PC-9 (cell line): ENCODE data around the gene WASF1.

Experiments used
- CTCF ChIP-seq: fragments of 200-600 bp; sonication (generic); conservative IDR thresholded peaks from 2 replicates; pipeline ENCODE4 v1.6.1; 2017; ENCODE audit warnings: mixed run types, antibody characterized with exemption, mild to moderate bottlenecking, moderate library complexity
- EZH2 ChIP-seq: fragments of 200-600 bp; sonication (generic); IDR thresholded peaks from 2 replicates; pipeline ENCODE4 v1.8.0; 2017; ENCODE audit warnings: antibody characterized with exemption, low read depth

GRCh38 chr6:110075406-110075805 is 104.1 kb downstream of the WASF1 start:
- no peak for TF ChIP-seq CTCF
- TF ChIP-seq EZH2, result no peak
